HG02840 (cell line): Measurements from ENCODE around the gene ASCL5.
A peak's percentile ranks its signal among the peaks of the same experiment; 100 is the strongest.
"Not testable (repeated sequence)": the region's sequence is repeated elsewhere in the genome, so short reads cannot be mapped to it uniquely, and the experiment has no call there.

ENCODE experiments used
- ATAC-seq: cut with Tn5 transposase; IDR thresholded peaks from one replicate; pipeline ENCODE4 v1.9.1; 2021; ENCODE audit warnings: mild to moderate bottlenecking, moderate library complexity, moderate number of reproducible peaks; ENCODE audit not compliant: unreplicated experiment, low FRiP score

Gene ASCL5

GRCh38 chr1:201126832-201127754, at the start of gene ASCL5:
TSS of gene ASCL5 (minus strand) at chr1:201127184. CDS start at chr1:201115372, 11,812 bp downstream.
- ATAC-seq: no peak

- ATAC-seq: no peak
These were observed 49.0 kb upstream of the ASCL5 start for GRCh38 chr1:201175820-201176500.

GRCh38 chr1:201173736-201174135, 46.8 kb upstream of the ASCL5 start:
- ATAC-seq: no peak

GRCh38 chr1:201172999-201173610, 46.1 kb upstream of the ASCL5 start:
- ATAC-seq: no peak

- no peak for ATAC-seq
These were observed 45.3 kb upstream of the ASCL5 start for GRCh38 chr1:201172326-201172725.

- ATAC-seq: peak; percentile 39
These were observed 44.4 kb upstream of the ASCL5 start for GRCh38 chr1:201171063-201172036.

- ATAC-seq: peak; percentile 89
These were observed 43.6 kb upstream of the ASCL5 start for GRCh38 chr1:201170533-201171062.

- no peak for ATAC-seq
These were observed 43.1 kb upstream of the ASCL5 start for GRCh38 chr1:201169971-201170532.

GRCh38 chr1:201169203-201169602, 42.2 kb upstream of the ASCL5 start:
- ATAC-seq: no peak

- no peak for ATAC-seq
These were observed 40.3 kb upstream of the ASCL5 start for GRCh38 chr1:201167041-201167991.

- ATAC-seq: no peak
These were observed 37.7 kb upstream of the ASCL5 start for GRCh38 chr1:201164645-201165044.

- ATAC-seq: no peak
These were observed 36.7 kb upstream of the ASCL5 start for GRCh38 chr1:201163707-201164106.

- ATAC-seq: not testable (repeated sequence)
These were observed 36.1 kb upstream of the ASCL5 start for GRCh38 chr1:201163036-201163435.

- ATAC-seq: no peak
These were observed 31.0 kb upstream of the ASCL5 start for GRCh38 chr1:201157949-201158348.

- no peak for ATAC-seq
These were observed 29.8 kb upstream of the ASCL5 start for GRCh38 chr1:201156819-201157218.

- ATAC-seq: no peak
These were observed 29.4 kb upstream of the ASCL5 start for GRCh38 chr1:201156346-201156745.

- no peak for ATAC-seq
These were observed 28.4 kb upstream of the ASCL5 start for GRCh38 chr1:201155354-201155753.
